GM19438 (cell line): ENCODE results near the gene RNF166.

Source experiments
- ATAC-seq: cut with Tn5 transposase; IDR thresholded peaks from one replicate; pipeline ENCODE4 v1.9.1; 2021; ENCODE audit warnings: low read depth; ENCODE audit not compliant: unreplicated experiment

RNF166 gene

GRCh38 chr16:88739139-88739976, 33.1 kb upstream of the RNF166 start:
- ATAC-seq = no peak

GRCh38 chr16:88738151-88739084, 32.2 kb upstream of the RNF166 start:
- ATAC-seq = no peak

- ATAC-seq = no peak
These were observed 31.3 kb upstream of the RNF166 start for GRCh38 chr16:88737298-88738150.

- no peak for ATAC-seq
These were observed 30.3 kb upstream of the RNF166 start for GRCh38 chr16:88736496-88736895.

- no peak for ATAC-seq
These were observed 29.9 kb upstream of the RNF166 start for GRCh38 chr16:88736088-88736487.

- no peak for ATAC-seq
These were observed 29.4 kb upstream of the RNF166 start for GRCh38 chr16:88735616-88736015.

- no peak for ATAC-seq
These were observed 28.9 kb upstream of the RNF166 start for GRCh38 chr16:88735121-88735520.

GRCh38 chr16:88734361-88734728, 28.1 kb upstream of the RNF166 start:
- no peak for ATAC-seq

- no peak for ATAC-seq
These were observed 27.6 kb upstream of the RNF166 start for GRCh38 chr16:88733630-88734360.

GRCh38 chr16:88732961-88733294, 26.7 kb upstream of the RNF166 start:
- no peak for ATAC-seq

- ATAC-seq = no peak
These were observed 26.2 kb upstream of the RNF166 start for GRCh38 chr16:88732172-88732960.

GRCh38 chr16:88731699-88732098, 25.5 kb upstream of the RNF166 start:
- ATAC-seq = no peak

- no peak for ATAC-seq
These were observed 24.7 kb upstream of the RNF166 start for GRCh38 chr16:88730632-88731607.

- ATAC-seq = no peak
These were observed 21.7 kb upstream of the RNF166 start for GRCh38 chr16:88727871-88728270.

- no peak for ATAC-seq
These were observed 20.8 kb upstream of the RNF166 start for GRCh38 chr16:88726981-88727380.

- no peak for ATAC-seq
These were observed 20.2 kb upstream of the RNF166 start for GRCh38 chr16:88726408-88726749.

GRCh38 chr16:88725609-88726407, 19.6 kb upstream of the RNF166 start:
- no peak for ATAC-seq
